ENCODE data around the gene TTLL11.

- TF ChIP-seq, protein P1, sequence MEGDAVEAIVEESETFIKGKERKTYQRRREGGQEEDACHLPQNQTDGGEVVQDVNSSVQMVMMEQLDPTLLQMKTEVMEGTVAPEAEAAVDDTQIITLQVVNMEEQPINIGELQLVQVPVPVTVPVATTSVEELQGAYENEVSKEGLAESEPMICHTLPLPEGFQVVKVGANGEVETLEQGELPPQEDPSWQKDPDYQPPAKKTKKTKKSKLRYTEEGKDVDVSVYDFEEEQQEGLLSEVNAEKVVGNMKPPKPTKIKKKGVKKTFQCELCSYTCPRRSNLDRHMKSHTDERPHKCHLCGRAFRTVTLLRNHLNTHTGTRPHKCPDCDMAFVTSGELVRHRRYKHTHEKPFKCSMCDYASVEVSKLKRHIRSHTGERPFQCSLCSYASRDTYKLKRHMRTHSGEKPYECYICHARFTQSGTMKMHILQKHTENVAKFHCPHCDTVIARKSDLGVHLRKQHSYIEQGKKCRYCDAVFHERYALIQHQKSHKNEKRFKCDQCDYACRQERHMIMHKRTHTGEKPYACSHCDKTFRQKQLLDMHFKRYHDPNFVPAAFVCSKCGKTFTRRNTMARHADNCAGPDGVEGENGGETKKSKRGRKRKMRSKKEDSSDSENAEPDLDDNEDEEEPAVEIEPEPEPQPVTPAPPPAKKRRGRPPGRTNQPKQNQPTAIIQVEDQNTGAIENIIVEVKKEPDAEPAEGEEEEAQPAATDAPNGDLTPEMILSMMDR (IDR thresholded peaks at IDR 0.05): no peak
- TF ChIP-seq TEAD4 (IDR thresholded peaks at IDR 0.05; ENCODE audit: borderline replicate concordance, insufficient read depth) (no peak), NFIC (IDR thresholded peaks at IDR 0.05; ENCODE audit: borderline replicate concordance) (no peak), REST (IDR thresholded peaks at IDR 0.05; ENCODE audit: low read depth, low read length) (no peak), RXRA (IDR thresholded peaks at IDR 0.05; ENCODE audit: borderline replicate concordance, low read depth) (no peak), MAX (IDR thresholded peaks at IDR 0.05; ENCODE audit: low read depth) (no peak)
Measured at GRCh38 chr9:121774715-121775613, 318.1 kb downstream of the TTLL11 start.

Measured in SK-N-SH (cell line).